Suprapubic skin (tissue), 3 donors: ENCODE data around the gene WDR83.

Experiments used
- POLR2A ChIP-seq, 2 donors: fragments of 450-650 bp; IDR thresholded peaks; one replicate each; pipeline ENCODE4 v1.6.1; 2017; ENCODE audit warnings: antibody characterized with exemption in 2 of 2, mild to moderate bottlenecking in 2 of 2, moderate library complexity in 2 of 2
- TF ChIP-seq, protein P1 (sequence below), 2 donors: fragments of 200-600 bp in 1 of 2; fragments of 450-650 bp in 1 of 2; sonication (generic) in 1 of 2; IDR thresholded peaks; one replicate each; pipeline ENCODE4 v1.5.1; 2016 to 2019; ENCODE audit warnings: antibody characterized with exemption in 2 of 2, mild to moderate bottlenecking in 1 of 2, moderate library complexity in 1 of 2

DNA sequence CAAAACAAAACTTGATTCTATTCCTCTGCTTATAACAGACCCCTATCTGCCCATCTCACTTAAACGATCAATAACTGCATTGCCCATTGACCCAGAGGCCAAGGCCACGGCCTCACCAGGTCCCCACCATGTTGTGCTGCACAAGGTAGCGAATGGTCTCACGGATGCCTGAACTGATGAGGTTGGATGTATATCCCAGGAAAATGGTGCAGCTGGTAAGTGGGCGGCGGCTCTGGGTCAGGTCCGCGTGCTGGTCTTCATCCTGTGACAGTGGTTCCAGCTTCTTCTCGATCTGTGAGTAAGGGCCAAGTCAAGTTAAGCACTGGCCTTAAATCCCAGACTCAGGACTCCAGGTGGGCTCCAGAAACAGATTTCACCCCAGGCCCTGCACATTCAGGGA lies 13.4 kb downstream of the WDR83 start:
- TF ChIP-seq, protein P1, sequence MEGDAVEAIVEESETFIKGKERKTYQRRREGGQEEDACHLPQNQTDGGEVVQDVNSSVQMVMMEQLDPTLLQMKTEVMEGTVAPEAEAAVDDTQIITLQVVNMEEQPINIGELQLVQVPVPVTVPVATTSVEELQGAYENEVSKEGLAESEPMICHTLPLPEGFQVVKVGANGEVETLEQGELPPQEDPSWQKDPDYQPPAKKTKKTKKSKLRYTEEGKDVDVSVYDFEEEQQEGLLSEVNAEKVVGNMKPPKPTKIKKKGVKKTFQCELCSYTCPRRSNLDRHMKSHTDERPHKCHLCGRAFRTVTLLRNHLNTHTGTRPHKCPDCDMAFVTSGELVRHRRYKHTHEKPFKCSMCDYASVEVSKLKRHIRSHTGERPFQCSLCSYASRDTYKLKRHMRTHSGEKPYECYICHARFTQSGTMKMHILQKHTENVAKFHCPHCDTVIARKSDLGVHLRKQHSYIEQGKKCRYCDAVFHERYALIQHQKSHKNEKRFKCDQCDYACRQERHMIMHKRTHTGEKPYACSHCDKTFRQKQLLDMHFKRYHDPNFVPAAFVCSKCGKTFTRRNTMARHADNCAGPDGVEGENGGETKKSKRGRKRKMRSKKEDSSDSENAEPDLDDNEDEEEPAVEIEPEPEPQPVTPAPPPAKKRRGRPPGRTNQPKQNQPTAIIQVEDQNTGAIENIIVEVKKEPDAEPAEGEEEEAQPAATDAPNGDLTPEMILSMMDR (IDR thresholded peaks at IDR 0.05) = no peak
- TF ChIP-seq POLR2A (IDR thresholded peaks at IDR 0.05) = no peak
